Measurements from ENCODE around the gene GUCD1. TPM values are rescaled to one million over a fixed set of nuclear protein-coding genes. Genes with fewer than 3 reads are reported as not detected.

GUCD1 gene
- total and polyA plus RNA-seq, 2 of the 13 experiments (the other 11 are each of a cell fraction or from before 2014, with no cell fraction given): 128 to 245 TPM

GRCh38 chr22:24503137-24503842 is 51.6 kb downstream of the GUCD1 start (continued):
- TF ChIP-seq XRCC5 (optimal IDR thresholded peaks at IDR 0.05; ENCODE audit: low read length) (peak; percentile 60), GATAD2A (CRISPR knock-in tag; IDR thresholded peaks at IDR 0.05) (peak; percentile 41; the same call in 1 of the 2 replicates), SMYD3 (CRISPR knock-in tag; IDR thresholded peaks at IDR 0.05) (0 out of 2 replicates have a peak, but pooled peaks have one; percentile 37), RAD21 (CRISPR knock-in tag; IDR thresholded peaks at IDR 0.05) (peak; percentile 61), ZNF17 (CRISPR knock-in tag; IDR thresholded peaks at IDR 0.05) (no peak), ZNF318 (CRISPR knock-in tag; IDR thresholded peaks at IDR 0.05) (no peak), STAG1 (CRISPR knock-in tag; IDR thresholded peaks at IDR 0.05) (peak; percentile 74), ZBTB33 (CRISPR knock-in tag; IDR thresholded peaks at IDR 0.05) (0 out of 2 replicates have a peak, but pooled peaks have one; percentile 14), RXRB (CRISPR knock-in tag; IDR thresholded peaks at IDR 0.05; ENCODE audit: borderline replicate concordance) (0 out of 2 replicates have a peak, but pooled peaks have one; percentile 23), SKIL (CRISPR knock-in tag; IDR thresholded peaks at IDR 0.05; ENCODE audit: borderline replicate concordance) (no peak), ZNF263 (CRISPR knock-in tag; IDR thresholded peaks at IDR 0.05) (0 out of 2 replicates have a peak, but pooled peaks have one; percentile 9), ARID2 (CRISPR knock-in tag; IDR thresholded peaks at IDR 0.05; ENCODE audit: borderline replicate concordance) (no peak), GPBP1L1 (CRISPR knock-in tag; IDR thresholded peaks at IDR 0.05) (no peak), CC2D1A (CRISPR knock-in tag; IDR thresholded peaks at IDR 0.05) (no peak), ZNF614 (CRISPR knock-in tag; IDR thresholded peaks at IDR 0.05; ENCODE audit: borderline replicate concordance) (0 out of 2 replicates have a peak, but pooled peaks have one; percentile 22)
